AG04449 (cell line): ENCODE results near the gene LAGE3.
A peak's percentile ranks its signal among the peaks of the same experiment; 100 is the strongest.

ENCODE experiments used
- CTCF ChIA-PET: fragments of 350-600 bp; formaldehyde crosslinking; extraction: SDS; loops from one replicate; lab custom pipeline; 2021; ENCODE audit warnings: antibody characterized with exemption; lab: Yijun Ruan, JAX
- POLR2A ChIA-PET: fragments of 400-600, 350-600 bp; formaldehyde crosslinking; extraction: SDS; loops from one replicate; lab custom pipeline; 2020; ENCODE audit warnings: antibody characterized with exemption, inconsistent platforms; lab: Yijun Ruan, JAX
- DNase-seq: peaks from one replicate; pipeline ENCODE4 v3.0.0-alpha.2; 2010; ENCODE audit warnings: low read depth, low spot score
- H3K4me3 ChIP-seq: 2 replicates; pipeline ENCODE4 v1.5.1; 2011; ENCODE audit warnings: low read depth, mild to moderate bottlenecking, control low read depth, low read length
- CTCF ChIP-seq: IDR thresholded peaks from one replicate; pipeline ENCODE4 v1.5.1; 2011; ENCODE audit warnings: mild to moderate bottlenecking, moderate library complexity, low read length, control low read depth, inconsistent platforms; ENCODE audit not compliant: insufficient read depth; ENCODE audit errors: missing control alignments

LAGE3 gene

GRCh38 chrX:154478728-154479622 lies at the start of gene LAGE3:
Gene LAGE3, minus strand, starts transcription at chrX:154479281. Its CDS starts 366 bp downstream, at chrX:154478915.
- ChIA-PET CTCF (no interaction called here), POLR2A (interaction anchor here (0.6 to 2.0 kb wide), 4 partner anchors 8 to 40 kb away, joined by 3 to 16 read pairs (median 4); no protein-coding TSS in a partner anchor)
- peak; percentile 26 for DNase-seq
- TF ChIP-seq CTCF, result no peak
- peak within 1 kb of the TSS; percentile 63 for H3K4me3 ChIP-seq

GRCh38 chrX:154526901-154527675 lies 48.0 kb upstream of the LAGE3 start:
- peak overlapping the region; percentile 33 for H3K4me3 ChIP-seq
- CTCF ChIA-PET, result interaction anchor here (0.7 to 1.8 kb wide), 23 partner anchors 10 to 220 kb away, joined by 3 to 20 read pairs (median 4); partner anchors contain the start of genes FAM3A, SLC10A3 and TAFAZZIN
- POLR2A ChIA-PET, result interaction anchor here (0.8 to 1.3 kb wide), 4 partner anchors 12 to 156 kb away, joined by 3 to 8 read pairs (median 3); partner anchors contain the start of gene RPL10
- TF ChIP-seq CTCF, result peak; percentile 60
- DNase-seq, result no peak

GRCh38 chrX:154525606-154526490 lies 46.8 kb upstream of the LAGE3 start:
- TF ChIP-seq CTCF, result no peak
- no peak for DNase-seq
- H3K4me3 ChIP-seq, result no peak overlapping the region
- ChIA-PET POLR2A (interaction anchor here (0.7 kb wide), 1 partner anchor 9 kb away, joined by 5 read pairs; the partner anchor contains the start of gene FAM3A), CTCF (interaction anchor here (0.8 to 1.8 kb wide), 6 partner anchors 8 to 43 kb away, joined by 3 to 11 read pairs (median 4); no protein-coding TSS in a partner anchor)

GRCh38 chrX:154519389-154519788 lies 40.3 kb upstream of the LAGE3 start:
- CTCF ChIA-PET, result no interaction called here
- TF ChIP-seq CTCF, result no peak
- POLR2A ChIA-PET, result interaction anchor here (0.6 kb wide), 1 partner anchor 41 kb away, joined by 3 read pairs; no protein-coding TSS in a partner anchor
- no peak for DNase-seq
- H3K4me3 ChIP-seq, result no peak overlapping the region

GRCh38 chrX:154517101-154517781 lies 38.2 kb upstream of the LAGE3 start:
- DNase-seq, result no peak
- ChIA-PET CTCF (interaction anchor here (1.4 to 2.9 kb wide), 3 partner anchors 9 to 14 kb away, joined by 4 to 20 read pairs (median 5); no protein-coding TSS in a partner anchor), POLR2A (interaction anchor here (1.4 to 2.1 kb wide), 2 partner anchors 8 to 27 kb away, joined by 5 to 7 read pairs; partner anchors contain the start of gene SLC10A3)
- no peak overlapping the region for H3K4me3 ChIP-seq
- no peak for TF ChIP-seq CTCF
